AG09319 (cell line): ENCODE results near the gene CNR1.

Experiments
- DNase-seq: peaks from one replicate; pipeline ENCODE4 v3.0.0-alpha.2; 2010; ENCODE audit warnings: low read depth; ENCODE audit errors: extremely low read depth
- CTCF ChIP-seq: IDR thresholded peaks from 2 replicates; pipeline ENCODE4 v1.5.1; 2011; ENCODE audit warnings: low read depth, mild to moderate bottlenecking, inconsistent platforms, low read length, moderate library complexity

Gene CNR1

GRCh38 chr6:88177961-88178464, 11.9 kb upstream of the CNR1 start:
- no peak for DNase-seq
- no peak for TF ChIP-seq CTCF

GRCh38 chr6:88174906-88175305, 8.8 kb upstream of the CNR1 start:
- TF ChIP-seq CTCF: no peak
- DNase-seq: no peak

- no peak for DNase-seq
- no peak for TF ChIP-seq CTCF
Measured at GRCh38 chr6:88171312-88171711, 5.2 kb upstream of the CNR1 start.

- no peak for DNase-seq
- no peak for TF ChIP-seq CTCF
Measured at GRCh38 chr6:88168362-88168761, 2.2 kb upstream of the CNR1 start.

GRCh38 chr6:88167352-88167937, 1.3 kb upstream of the CNR1 start:
- DNase-seq: no peak

GRCh38 chr6:88166493-88167351, 575 bp upstream of the CNR1 start:
- no peak for DNase-seq

More at GRCh38 chr6:88167352-88167937, 1.3 kb upstream of the CNR1 start:
- TF ChIP-seq CTCF: no peak

More at GRCh38 chr6:88166493-88167351, 575 bp upstream of the CNR1 start:
- no peak for TF ChIP-seq CTCF
